NCI-H460 (cell line): ENCODE data around the gene TRPV2. TPM values are rescaled to one million over a fixed set of nuclear protein-coding genes. Genes with fewer than 3 reads are reported as not detected.
"Not testable (repeated sequence)": the region's sequence is repeated elsewhere in the genome, so short reads cannot be mapped to it uniquely, and the experiment has no call there.

Source experiments
- DNase-seq: peaks from one replicate; pipeline ENCODE4 v3.0.0-alpha.2; 2016; ENCODE audit warnings: low read depth; ENCODE audit errors: extremely low read depth
- polyA plus RNA-seq: library from polyadenylated mRNA; depleted of rRNA; stranded (reverse); fragments of >200 nt; gene quantifications from 2 replicates; pipeline ENCODE4 v1.2.3, GENCODE V29; 2014; cell fraction: nucleus; rRNA removed
- total RNA-seq: library from RNA; depleted of rRNA; stranded (reverse); fragments of >200 nt; shearing (Covaris generic); gene quantifications from 2 replicates; pipeline ENCODE4 v1.2.3, GENCODE V29; 2014; rRNA removed

TRPV2 gene
- 33.4 and 35.8 TPM in 2 replicates for total RNA-seq
- 39.6 and 44.5 TPM in 2 replicates for polyA plus RNA-seq

- DNase-seq = no peak
Measured at GRCh38 chr17:16415031-16415924, at the start of gene TRPV2. TRPV2 (plus strand) TSS chr17:16415571; CDS start chr17:16417669, 2,098 bp downstream.

GRCh38 chr17:16371742-16372141, 43.6 kb upstream of the TRPV2 start:
- no peak for DNase-seq

- DNase-seq = no peak
Measured at GRCh38 chr17:16374146-16374938, 41.0 kb upstream of the TRPV2 start.

- peak; percentile 35 for DNase-seq
Measured at GRCh38 chr17:16377941-16378341, 37.4 kb upstream of the TRPV2 start.

GRCh38 chr17:16378636-16379282, 36.6 kb upstream of the TRPV2 start:
- DNase-seq = no peak

GRCh38 chr17:16379654-16380053, 35.7 kb upstream of the TRPV2 start:
- no peak for DNase-seq

GRCh38 chr17:16380640-16381495, 34.5 kb upstream of the TRPV2 start, which contains the start of gene UBB:
UBB (plus strand) TSS chr17:16381091; CDS start chr17:16381908, 817 bp downstream.
- peak; percentile 96 for DNase-seq

GRCh38 chr17:16381496-16381820, 33.9 kb upstream of the TRPV2 start:
- no peak for DNase-seq

- no peak for DNase-seq
Measured at GRCh38 chr17:16383216-16383615, 32.2 kb upstream of the TRPV2 start.

GRCh38 chr17:16383772-16384287, 31.5 kb upstream of the TRPV2 start:
- no peak for DNase-seq

- no peak for DNase-seq
Measured at GRCh38 chr17:16384557-16384956, 30.8 kb upstream of the TRPV2 start.

GRCh38 chr17:16386126-16386507, 29.3 kb upstream of the TRPV2 start:
- DNase-seq = not testable (repeated sequence)

- DNase-seq = no peak
Measured at GRCh38 chr17:16391451-16391850, 23.9 kb upstream of the TRPV2 start.

GRCh38 chr17:16392491-16392890, 22.9 kb upstream of the TRPV2 start:
- DNase-seq = not testable (repeated sequence)

- DNase-seq = not testable (repeated sequence)
Measured at GRCh38 chr17:16395887-16396286, 19.5 kb upstream of the TRPV2 start.

GRCh38 chr17:16396693-16397092, 18.7 kb upstream of the TRPV2 start:
- DNase-seq = not testable (repeated sequence)

- no peak for DNase-seq
Measured at GRCh38 chr17:16398270-16399267, 16.8 kb upstream of the TRPV2 start.

- DNase-seq = not testable (repeated sequence)
Measured at GRCh38 chr17:16403847-16404246, 11.5 kb upstream of the TRPV2 start.
